Vagina (tissue), 2 donors: ENCODE data around the gene ADCY4. TPM values are rescaled to one million over a fixed set of nuclear protein-coding genes. Genes with fewer than 3 reads are reported as not detected.

Experiments used
- DNase-seq, 2 donors: peaks; one replicate each; pipeline ENCODE4 v3.0.0-alpha.2; 2017; ENCODE audit errors: extremely low spot score in 2 of 2
- H3K27ac ChIP-seq: fragments of 200-600 bp; sonication (generic); one replicate; pipeline ENCODE4 v1.5.1; 2019
- H3K27me3 ChIP-seq: fragments of 200-600 bp; sonication (generic); one replicate; pipeline ENCODE4 v1.5.1; 2019
- H3K36me3 ChIP-seq, 2 donors: fragments of 200-600 bp; sonication (generic); one replicate each; pipeline ENCODE4 v1.5.1; 2017 to 2019
- H3K4me1 ChIP-seq: fragments of 200-600 bp; sonication (generic); one replicate; pipeline ENCODE4 v1.5.1; 2019
- H3K4me3 ChIP-seq, 2 donors: fragments of 200-600 bp; sonication (generic); 1 replicate in 1 of 2; 2 replicates in 1 of 2; pipeline ENCODE4 v1.5.1; 2016 to 2019
- H3K9me3 ChIP-seq: fragments of 200-600 bp; sonication (generic); one replicate; pipeline ENCODE4 v1.5.1; 2019
- CTCF ChIP-seq, 3 experiments: fragments of 450-650 bp in 2 of 3; fragments of 200-600 bp in 1 of 3; sonication (generic) in 1 of 3; IDR thresholded peaks; one replicate each; pipeline ENCODE4 v1.5.1; 2017 to 2019; ENCODE audit warnings: antibody characterized with exemption in 3 of 3, mild to moderate bottlenecking in 2 of 3, moderate library complexity in 2 of 3
- POLR2A ChIP-seq, 2 donors: fragments of 450-650 bp; IDR thresholded peaks; one replicate each; pipeline ENCODE4 v1.6.1; 2017; ENCODE audit warnings: antibody characterized with exemption in 2 of 2, mild to moderate bottlenecking in 2 of 2, moderate library complexity in 2 of 2
- POLR2AphosphoS5 ChIP-seq, 2 donors: sonication (generic); formaldehyde crosslinking; IDR thresholded peaks; one replicate each; pipeline ENCODE4 v1.9.0; 2017; ENCODE audit warnings: antibody characterized with exemption in 2 of 2, mild to moderate bottlenecking in 2 of 2, low read depth in 1 of 2; ENCODE audit not compliant: insufficient read depth in 1 of 2
- intact Hi-C: fragments of 100-400 bp; cut with DNase I; formaldehyde crosslinking; loops from one replicate; pipeline ENCODE4 v1.15.1; 2023
- total RNA-seq: library from RNA; depleted of rRNA; stranded (reverse); fragments of >200 nt; gene quantifications from one replicate; pipeline ENCODE4 v1.2.3, GENCODE V29; 2016

ADCY4 gene
- total RNA-seq, 1 donor from 2014 or later: 32.7 TPM

- H3K27ac ChIP-seq: peak overlapping the region; percentile 71
- no peaks in the 10 kb centered on the region for H3K9me3 ChIP-seq
- no peaks in the 10 kb centered on the region for H3K27me3 ChIP-seq
- peaks cover 68% of the 10 kb centered on the region for H3K4me1 ChIP-seq
- H3K36me3 ChIP-seq: peaks cover 0 to 9% of the 10 kb centered on the region in 2 donors
- TF ChIP-seq POLR2AphosphoS5 (IDR thresholded peaks at IDR 0.05; ENCODE audit: insufficient read depth in 1 of 2, low read depth in 1 of 2) (peak; percentile 13 to 39), CTCF (IDR thresholded peaks at IDR 0.05) (no peak)
- peak overlapping the region in 1 of 2 donors; percentile 52 for H3K4me3 ChIP-seq
- intact Hi-C loops: no loop called here
- DNase-seq: no peak
These were observed 745 bp upstream of the ADCY4 start for GRCh38 chr14:24335461-24336171.

GRCh38 chr14:24332268-24332993 is 2.4 kb downstream of the ADCY4 start:
- Histone ChIP-seq H3K27me3 (no peaks in the 10 kb centered on the region), H3K27ac (no peak overlapping the region), H3K4me3 (peak overlapping the region; percentile 28 to 33), H3K9me3 (no peaks in the 10 kb centered on the region), H3K4me1 (peaks cover 49% of the 10 kb centered on the region), H3K36me3 (no peaks in the 10 kb centered on the region)
- no peak for DNase-seq
- TF ChIP-seq POLR2A (IDR thresholded peaks at IDR 0.05) (no peak), POLR2AphosphoS5 (IDR thresholded peaks at IDR 0.05; ENCODE audit: insufficient read depth in 1 of 2, low read depth in 1 of 2) (peak in 1 of 2 donors; percentile 30), CTCF (IDR thresholded peaks at IDR 0.05) (peak; percentile 38 to 81 (median 51))
- intact Hi-C loops: loop anchor here (2.0 kb wide), 1 partner anchor 100 kb away; no protein-coding TSS in a partner anchor

- intact Hi-C loops: loop anchor here (2.0 kb wide), 1 partner anchor 101 kb away; no protein-coding TSS in a partner anchor
- Histone ChIP-seq H3K9me3 (no peaks in the 10 kb centered on the region), H3K4me1 (peaks cover 43% of the 10 kb centered on the region), H3K27me3 (no peaks in the 10 kb centered on the region), H3K36me3 (no peaks in the 10 kb centered on the region), H3K4me3 (no peak overlapping the region), H3K27ac (no peak overlapping the region)
- DNase-seq: no peak
- no peak for TF ChIP-seq POLR2AphosphoS5 (IDR thresholded peaks at IDR 0.05; ENCODE audit: insufficient read depth in 1 of 2, low read depth in 1 of 2)
- no peak for TF ChIP-seq CTCF (IDR thresholded peaks at IDR 0.05)
- no peak for TF ChIP-seq POLR2A (IDR thresholded peaks at IDR 0.05)
These were observed 3.1 kb downstream of the ADCY4 start for GRCh38 chr14:24331731-24332267.

- H3K36me3 ChIP-seq: no peaks in the 10 kb centered on the region
- H3K4me1 ChIP-seq: peaks cover 43% of the 10 kb centered on the region
- intact Hi-C loops: no loop called here
- no peak for DNase-seq
- no peaks in the 10 kb centered on the region for H3K9me3 ChIP-seq
- TF ChIP-seq POLR2A (IDR thresholded peaks at IDR 0.05) (no peak), POLR2AphosphoS5 (IDR thresholded peaks at IDR 0.05; ENCODE audit: insufficient read depth in 1 of 2, low read depth in 1 of 2) (no peak), CTCF (IDR thresholded peaks at IDR 0.05) (no peak)
- no peak overlapping the region for H3K27ac ChIP-seq
- no peaks in the 10 kb centered on the region for H3K27me3 ChIP-seq
- H3K4me3 ChIP-seq: no peak overlapping the region
These were observed 3.7 kb downstream of the ADCY4 start for GRCh38 chr14:24330973-24331674.
